HK-2 (cell line): ENCODE measurements around the gene RGS19.

Experiments used
- DNase-seq: peaks from one replicate; pipeline ENCODE4 v3.0.0-alpha.2; 2018; ENCODE audit not compliant: unreplicated experiment

Gene RGS19

DNA sequence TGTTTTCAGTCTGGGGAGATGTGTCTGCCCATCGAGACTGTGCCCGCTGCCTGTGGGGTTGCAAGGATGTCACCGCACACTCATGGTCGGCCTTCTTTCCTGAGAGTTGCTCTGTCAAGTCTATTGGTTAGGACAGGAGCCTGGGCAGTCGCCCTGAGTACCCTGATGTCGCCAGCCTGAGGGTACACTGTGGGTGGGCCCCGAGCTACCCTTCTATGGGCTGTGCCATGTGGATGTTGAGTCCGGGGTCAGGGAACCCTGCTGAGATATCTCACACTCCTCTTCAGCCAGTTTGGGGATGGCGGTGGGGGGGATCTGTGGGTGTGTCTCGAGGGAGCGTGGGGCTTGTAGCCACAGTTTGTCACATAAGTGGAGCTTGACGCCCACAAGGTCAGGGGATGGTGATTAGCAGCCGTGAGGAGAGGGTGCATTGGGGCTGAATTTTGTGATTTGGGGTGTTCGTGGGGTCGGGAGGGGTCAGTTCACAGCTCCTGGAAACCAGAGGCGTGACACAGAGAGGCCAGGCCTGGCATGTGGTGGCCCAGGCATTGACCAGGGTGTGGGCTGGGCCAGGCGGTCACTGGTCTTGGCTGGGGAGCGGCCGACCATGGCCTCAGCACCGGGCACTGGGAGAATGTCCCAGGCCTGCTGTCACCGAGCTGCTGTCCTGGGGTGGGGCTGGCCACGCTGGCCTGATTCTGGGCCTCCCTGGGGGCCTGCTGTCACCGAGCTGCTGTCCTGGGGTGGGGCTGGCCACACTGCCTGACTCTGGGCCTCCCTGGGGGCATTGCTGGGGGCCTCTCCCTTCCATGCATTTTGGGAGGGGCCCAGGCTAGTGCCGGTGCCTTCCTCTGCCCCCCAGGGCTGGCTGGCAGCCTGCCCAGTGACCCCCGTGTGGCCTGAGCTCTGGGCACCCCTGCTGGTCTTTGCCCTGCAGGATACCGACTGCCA is 29.7 kb upstream of the RGS19 start:
- no peak for DNase-seq

DNA sequence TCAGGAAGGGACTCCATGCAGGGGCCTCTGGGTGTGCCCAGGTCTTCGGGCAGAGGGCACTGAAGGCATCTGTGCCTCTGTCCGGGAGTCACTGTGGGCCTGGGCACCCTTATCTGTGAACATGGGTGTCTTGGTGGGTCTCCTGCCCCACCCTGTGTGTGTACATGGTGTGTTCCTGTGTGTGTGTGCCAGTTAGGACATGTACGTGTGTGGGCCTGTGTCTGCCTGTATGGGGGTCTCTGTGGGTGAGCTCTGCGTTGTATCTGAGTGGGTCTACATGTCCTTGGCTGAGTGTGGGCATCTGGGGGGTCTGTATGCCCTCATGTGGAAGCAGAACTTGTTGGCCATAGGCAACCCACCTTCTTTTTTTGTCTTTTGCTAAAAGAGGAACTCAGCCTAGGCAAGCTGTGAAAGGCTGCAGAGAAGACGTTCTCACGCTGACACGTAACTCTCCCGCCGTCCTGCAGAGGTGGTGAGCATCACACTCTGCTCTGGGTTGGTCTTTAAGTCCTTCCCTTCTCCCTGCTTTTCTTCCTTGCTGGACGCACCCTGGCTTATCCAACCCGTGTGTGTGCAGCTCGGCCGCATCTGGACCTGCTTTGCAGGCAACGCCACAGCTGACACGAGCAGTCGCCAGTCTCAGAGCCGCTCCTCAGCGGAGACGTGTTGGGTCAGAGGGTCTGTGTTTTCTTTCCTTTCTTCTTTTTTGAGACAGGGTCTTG is 28.6 kb upstream of the RGS19 start:
- peak; percentile 0 for DNase-seq

DNA sequence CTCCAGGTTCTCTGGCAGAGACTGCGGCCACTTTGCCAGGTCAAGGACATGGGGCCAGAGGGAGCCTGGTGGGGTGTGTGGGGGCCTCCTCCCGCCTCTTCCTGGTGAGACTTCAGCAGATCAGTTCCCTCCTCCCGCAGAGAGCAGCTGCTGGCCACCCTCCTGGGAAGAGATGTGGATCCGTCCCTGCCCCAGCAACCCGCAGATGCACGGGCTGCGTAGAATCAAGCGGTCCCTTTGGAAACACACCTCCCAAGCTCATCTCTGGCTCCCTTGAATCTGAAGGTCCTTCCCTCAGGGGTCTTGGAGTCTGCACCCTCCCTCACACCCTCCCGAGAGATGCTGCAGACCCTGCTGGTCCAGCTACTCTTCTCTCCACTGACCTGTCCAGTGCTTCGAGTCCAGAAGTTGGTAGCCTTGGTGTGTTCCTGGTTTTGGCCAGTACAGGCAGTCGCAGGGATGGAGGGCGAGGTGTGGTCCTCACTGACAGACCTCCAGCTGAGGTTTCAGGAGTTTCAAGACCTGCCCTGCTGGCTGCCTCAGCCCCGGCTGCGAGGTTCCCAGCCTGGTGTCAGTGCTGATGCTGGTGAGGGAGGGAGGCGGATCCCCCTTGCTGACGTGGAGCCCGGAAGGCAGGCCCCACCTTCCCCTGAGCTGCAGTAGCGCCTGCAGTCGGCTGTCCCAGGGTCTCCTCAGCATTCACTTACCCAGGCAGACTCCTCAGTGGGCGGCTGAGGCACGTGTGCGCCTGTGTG is 27.8 kb upstream of the RGS19 start, which contains the start of gene NPBWR2:
Gene NPBWR2 (minus strand): TSS at position 585 of the 755 bp plus-strand sequence. CDS start 734 bp downstream, outside the sequence.
- DNase-seq, result peak; percentile 0

DNA sequence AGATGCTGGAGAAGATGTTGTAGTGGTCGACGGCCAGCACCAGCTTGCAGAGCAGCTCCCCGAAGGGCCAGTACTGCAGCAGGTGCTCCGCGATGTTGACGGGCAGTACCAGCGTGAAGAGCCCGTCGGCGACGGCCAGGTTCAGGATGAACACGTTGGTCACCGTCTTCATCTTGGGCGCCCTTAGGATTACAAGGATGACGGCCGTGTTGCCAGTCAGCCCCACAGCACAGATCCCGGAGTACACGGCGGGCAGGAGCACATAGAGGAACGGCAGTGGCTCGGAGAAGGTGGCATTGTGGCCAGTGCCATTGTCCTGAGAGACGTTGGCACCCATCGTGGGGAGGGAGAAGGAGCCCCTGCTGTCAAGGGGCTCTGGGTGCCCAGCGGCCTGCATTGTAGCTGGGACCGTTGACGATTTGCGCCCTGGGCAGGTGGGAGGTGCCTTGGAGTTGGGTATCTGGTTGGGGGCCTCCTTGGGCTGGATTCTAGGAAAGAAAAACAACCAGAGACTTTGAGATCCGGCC is 27.2 kb upstream of the RGS19 start:
- DNase-seq, result no peak

DNA sequence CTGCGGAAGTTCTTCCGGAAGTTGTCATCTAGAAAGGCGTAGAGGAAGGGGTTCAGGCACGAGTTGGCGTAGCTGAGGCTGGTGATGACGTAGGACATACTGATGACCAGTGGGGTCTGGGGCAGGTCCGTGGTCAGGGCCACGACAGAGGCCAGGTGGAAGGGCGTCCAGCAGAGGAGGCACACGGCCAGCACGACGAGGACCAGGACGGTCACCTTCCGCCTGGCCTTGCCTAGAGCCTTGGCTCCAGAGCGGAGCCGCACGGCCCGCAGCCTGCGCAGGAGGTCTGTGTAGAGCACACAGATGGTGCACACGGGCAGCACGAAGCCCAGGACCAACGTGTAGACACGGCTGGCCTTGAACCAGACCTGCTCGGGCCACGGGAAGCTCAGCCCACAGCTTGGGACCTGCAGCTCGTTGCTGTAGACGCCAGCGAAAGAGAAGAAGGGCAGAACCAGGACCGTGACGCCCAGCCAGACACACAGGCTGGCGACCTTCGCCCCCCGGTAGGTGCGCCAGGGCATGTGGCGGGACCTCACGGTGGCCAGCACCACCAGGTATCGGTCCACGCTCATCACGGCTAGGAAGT is 26.6 kb upstream of the RGS19 start:
- peak; percentile 0 for DNase-seq

DNA sequence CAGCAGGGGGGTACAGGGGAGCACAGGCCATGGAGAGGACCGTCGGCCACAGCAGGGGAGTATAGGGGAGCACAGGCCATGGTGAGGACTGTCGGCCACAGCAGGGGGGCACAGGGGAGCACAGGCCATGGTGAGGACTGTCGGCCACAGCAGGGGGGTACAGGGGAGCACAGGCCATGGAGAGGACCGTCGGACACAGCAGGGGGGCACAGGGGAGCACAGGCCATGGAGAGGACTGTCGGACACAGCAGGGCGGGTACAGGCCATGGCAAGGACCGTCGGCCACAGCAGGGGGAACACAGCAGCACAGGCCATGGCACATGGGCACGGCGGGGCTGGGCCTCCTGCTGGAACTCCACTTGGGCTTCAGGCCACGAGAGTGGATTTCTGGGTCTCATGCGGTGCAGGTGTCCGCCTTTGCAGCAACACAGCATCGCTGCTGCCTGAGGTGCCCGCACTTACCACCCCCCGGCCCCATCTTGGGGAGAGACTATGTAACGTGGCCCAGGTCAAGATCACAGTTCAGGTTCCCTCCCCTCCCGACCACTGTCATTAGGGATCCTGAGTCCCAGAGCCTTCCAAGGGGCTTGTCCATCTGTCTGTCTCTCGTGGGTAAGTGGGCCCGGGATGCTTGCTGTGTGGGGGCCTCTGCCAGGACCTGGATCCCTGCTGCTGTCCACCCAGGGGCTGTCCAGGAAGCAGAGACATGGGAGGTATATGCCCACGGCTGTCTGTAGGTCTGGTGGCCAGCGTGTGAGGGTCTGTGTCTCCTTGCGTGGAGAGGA is 25.5 kb upstream of the RGS19 start:
- peak; percentile 0 for DNase-seq

DNA sequence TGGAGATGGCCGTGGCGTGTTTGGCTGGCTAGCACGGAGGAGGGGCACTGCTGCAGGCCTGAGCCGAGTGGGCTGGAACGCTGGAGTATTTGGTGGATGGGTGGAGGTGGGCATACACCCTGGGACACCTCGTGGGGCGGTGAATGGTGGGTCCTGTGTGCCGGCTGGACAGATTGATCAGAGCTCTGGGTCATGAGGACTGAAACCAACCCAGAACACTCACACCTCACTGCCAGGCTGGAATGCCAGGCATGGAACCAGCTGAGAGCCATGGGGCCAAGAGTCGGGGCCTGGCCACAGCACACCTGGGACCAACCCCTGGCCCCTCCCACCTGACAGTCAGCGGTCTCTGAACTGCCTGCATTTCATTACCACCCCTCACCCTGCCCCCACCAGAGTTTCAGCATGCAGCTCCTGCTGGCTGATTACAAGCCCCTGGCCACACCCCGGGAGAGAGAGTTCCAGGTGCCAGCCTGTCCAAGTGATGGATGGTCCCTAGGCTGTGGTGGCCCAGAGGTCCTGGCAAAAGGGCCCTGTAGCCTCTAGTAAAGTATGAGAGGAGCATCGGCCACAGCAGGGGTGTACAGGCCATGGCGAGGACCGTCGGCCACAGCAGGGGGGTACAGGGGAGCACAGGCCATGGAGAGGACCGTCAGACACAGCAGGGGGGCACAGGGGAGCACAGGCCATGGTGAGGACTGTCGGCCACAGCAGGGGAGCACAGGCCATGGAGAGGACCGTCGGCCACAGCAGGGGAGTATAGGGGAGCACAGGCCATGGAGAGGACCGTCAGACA is 24.8 kb upstream of the RGS19 start:
- DNase-seq, result peak; percentile 1

DNA sequence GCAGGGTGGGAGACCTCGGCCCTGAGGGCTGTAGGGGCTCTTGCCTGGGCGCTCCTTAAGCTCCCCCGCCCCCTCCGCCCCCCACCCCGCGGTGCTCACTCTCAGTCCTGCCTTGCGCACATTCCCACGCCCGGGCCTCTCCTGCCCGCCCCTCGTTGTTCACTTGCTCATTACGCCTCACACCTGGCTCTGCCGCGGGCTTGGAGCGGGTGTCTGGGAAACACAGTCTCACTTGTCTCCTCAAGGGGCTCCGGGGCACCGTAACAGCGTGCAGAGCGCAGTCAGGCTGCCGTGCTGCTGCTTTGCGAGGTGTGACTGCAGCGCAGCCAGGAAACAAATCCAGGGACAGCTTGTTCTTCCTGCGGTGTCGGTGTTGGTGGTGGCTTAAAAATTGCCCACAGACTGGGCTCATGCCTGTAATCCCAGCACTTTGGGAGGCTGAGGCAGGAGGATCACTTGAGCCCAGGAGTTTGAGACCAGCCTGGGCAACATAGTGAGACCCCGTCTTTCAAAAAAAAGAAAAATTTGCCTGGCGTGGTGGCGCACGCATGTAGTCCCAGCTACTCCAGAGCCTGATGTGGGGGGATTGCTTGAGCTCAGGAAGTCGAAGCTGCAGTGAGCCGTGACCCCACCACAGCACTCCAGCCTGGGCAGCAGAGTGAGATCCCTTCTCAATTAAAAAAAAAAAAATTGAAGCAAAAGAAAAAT is 23.5 kb upstream of the RGS19 start:
- DNase-seq, result no peak

DNA sequence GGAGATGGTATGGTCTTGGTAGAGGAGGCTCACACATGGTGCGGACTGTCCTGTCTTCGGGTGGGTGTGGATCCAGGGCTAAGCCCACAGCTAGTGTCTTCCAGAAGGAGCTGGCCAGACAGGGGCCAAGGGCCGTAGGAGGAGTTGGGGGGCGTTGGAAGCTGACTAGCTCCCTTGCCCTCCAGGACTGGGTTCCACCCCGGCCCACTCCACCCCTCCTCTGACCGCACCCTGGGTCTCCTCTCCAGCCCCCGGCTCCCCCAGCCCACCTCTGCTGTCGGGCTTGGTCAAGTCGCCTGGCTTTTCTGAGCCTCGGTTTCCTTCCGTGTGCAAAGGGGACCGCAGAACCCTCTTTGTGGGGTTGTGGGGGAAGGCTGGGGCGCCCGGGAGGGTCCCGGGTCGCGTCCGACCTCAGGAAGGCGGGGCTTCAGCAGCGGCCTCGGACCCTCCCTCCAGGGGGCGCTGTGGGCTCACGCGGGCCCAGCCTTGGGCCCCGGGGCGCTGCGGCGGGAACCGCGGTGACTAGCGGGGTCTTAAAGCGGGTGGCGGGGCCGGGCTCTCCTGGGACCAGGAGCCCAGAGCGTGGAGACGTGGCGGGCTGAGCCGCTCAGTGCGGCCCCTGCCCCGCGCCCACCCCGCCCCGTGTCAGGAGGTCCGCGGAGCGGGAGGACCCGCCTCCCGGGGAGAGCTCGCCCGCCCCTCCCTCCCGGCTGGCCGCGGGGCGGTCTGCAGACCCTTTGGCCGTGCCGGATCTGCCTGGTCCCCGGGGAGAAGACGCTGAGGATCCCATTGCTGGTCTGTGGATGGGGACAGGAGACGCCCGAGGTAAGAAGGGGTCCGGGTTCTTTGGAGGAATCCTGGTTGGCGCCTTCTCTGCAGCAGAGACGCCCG is 22.7 kb upstream of the RGS19 start:
- peak; percentile 74 for DNase-seq

DNA sequence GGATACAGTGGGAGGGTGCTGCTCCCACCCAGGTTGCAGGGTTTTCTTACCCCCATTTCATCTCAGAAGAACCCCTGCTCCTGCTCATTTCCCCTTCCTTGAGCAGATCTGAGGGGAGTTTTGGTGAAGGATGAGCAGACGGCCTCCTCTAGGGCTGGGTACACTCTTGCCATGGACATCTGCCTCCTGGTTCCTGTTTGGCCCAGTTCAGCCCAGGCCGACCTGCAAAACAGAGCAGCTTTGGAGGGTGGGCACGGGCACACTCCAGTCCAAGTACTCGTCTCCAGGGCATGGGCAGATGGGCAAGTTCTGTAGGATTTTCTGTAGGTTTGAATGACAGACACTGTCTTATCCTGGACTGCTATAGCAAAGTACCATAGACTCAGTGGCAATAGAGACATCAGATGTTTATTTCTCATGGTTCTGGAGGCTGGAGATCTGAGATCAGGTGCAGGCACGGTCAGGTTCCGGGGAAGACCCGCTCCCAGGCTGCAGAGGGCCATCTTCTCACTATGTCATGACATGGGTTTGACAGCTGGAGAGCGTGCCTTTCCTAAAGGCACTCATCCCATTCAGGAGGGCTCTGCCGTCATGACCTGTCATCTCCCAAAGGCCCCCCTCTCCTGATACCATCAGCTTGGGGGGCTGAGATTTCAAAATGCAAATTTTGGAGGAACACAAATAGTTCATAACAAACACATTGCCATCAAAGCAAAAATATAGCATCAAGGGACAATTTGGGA is 21.8 kb upstream of the RGS19 start:
- DNase-seq, result no peak

DNA sequence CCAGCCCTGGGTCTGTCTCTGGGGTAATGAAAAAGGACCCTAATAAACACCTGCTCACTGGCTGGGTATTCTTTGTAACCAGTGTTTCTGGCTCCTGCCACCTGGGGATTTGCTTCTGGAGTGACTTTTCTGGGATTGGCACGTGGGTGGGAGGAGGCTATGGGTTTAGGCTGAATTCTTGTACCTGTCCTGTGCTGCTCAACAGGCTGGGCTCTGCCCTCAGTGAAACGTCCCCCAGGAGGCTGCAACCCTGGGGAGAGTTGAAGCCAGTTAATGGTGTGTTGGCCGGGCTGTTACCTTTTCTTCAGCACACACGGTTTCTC is 21.2 kb upstream of the RGS19 start:
- DNase-seq, result no peak

DNA sequence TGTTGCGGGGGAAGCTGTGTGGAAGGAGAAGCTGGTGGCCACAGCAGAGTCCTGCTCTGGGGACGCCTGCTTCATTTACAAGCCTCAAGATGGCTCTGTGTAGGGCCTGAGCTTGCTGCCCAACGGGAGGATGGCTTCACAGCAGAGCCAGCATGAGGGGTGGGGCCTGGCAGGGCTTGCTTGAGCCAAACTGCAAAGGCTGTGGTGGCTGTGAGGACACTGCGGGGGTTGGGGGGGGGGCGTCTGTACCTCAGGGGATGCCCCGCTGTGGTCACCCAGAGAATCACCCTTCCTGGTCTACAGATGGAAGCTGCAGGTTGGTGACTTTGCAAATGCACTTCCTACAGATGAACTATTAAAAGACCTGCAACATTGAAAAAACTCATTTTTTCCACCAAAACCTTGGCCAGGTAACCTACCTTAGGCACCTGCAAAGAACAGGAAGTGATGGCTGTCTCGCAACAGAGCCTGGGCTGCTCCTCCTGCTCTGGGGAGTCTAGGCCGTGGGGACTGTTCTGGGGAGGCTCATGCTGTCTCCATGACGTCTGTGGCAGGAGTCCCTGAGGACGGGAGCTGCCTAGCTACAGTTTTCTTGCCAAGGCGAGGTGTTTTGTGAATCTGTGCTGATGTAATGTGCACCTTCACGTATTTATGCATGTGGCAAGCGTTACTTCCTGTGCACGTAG is 20.7 kb upstream of the RGS19 start:
- no peak for DNase-seq

DNA sequence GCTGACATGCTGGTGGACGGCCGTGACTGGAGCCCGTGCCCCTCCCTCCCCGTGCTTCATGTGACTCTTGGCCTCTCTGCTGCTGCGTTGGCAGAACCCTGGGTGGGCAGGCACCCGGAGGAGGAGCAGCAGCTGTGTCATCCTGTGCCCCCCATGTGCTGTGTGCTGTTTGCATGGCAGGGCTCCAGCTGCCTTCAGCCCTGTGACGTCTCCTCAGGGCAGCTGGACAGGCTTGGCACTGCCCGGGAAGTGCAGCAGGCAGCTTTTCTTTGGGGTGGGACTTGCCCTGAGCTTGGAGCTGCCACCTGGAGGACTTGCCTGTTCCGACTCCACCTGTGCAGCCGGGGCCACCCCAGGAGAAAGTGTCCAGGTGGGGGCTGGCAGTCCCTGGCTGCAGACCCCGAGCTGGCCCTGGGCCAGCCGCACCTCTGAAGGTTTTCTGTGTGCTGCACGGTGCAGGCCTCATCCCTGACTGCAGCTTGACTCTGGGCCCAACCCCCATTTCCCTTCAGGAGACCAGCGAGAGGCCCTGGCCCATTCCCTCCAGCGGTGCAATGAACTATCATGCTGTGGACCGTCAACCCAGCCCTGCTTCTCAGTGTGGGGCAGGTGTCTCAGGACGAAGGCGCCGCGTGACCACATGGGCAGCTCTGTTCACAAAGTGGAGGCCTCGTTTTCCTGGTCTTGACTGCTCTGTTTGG is 19.9 kb upstream of the RGS19 start:
- no peak for DNase-seq

DNA sequence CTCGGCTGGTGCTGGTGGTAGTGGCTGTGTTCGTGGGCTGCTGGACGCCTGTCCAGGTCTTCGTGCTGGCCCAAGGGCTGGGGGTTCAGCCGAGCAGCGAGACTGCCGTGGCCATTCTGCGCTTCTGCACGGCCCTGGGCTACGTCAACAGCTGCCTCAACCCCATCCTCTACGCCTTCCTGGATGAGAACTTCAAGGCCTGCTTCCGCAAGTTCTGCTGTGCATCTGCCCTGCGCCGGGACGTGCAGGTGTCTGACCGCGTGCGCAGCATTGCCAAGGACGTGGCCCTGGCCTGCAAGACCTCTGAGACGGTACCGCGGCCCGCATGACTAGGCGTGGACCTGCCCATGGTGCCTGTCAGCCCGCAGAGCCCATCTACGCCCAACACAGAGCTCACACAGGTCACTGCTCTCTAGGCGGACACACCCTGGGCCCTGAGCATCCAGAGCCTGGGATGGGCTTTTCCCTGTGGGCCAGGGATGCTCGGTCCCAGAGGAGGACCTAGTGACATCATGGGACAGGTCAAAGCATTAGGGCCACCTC is 19.2 kb upstream of the RGS19 start:
- DNase-seq, result no peak

DNA sequence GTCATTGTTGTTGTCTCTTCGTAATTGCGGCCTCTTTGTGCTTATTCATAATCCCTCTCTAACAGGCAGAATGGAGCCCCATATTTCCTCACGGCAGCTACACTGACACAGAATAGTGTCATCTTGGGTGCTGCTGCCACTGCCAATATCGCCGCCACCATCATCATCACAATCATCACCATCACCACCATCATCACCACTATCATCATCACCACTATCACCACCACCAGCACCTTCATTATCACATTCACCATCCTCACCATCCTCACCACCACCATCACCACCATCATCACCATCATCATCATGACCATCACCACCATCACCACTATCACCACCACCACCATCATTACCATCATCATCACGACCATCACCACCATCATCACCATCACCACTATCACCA is 17.2 kb upstream of the RGS19 start:
- no peak for DNase-seq

DNA sequence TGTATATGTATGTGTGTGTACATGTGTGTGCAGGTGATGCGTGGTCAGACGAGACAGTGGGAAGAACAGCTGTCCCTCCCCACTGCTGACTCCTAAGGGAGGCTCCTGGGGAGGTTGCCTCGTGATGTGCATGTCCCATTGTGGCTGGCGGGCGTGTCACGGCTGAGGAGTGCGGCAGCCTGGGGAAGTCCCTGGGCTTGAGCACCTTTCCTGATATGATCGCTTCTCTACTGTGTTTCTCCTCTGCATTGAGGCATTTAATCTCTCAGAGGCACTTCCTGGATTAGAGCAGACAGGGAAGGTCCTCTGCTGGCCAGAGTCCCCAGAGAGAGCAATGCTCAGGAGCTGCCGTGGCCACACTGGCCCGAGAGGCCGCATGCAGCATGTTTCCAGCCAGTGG is 16.6 kb upstream of the RGS19 start:
- no peak for DNase-seq
